H1 (cell line): Measurements from ENCODE around the gene ADAM12.

ENCODE experiments used
- EP300 ChIP-seq, 2 experiments: IDR thresholded peaks; 1 replicate in 1 of 2; 2 replicates in 1 of 2; pipeline ENCODE4 v1.6.1; 2011 to 2012; ENCODE audit warnings: low read depth in 2 of 2, low read length in 2 of 2, mild to moderate bottlenecking in 2 of 2, borderline replicate concordance in 1 of 2, inconsistent platforms in 1 of 2, moderate library complexity in 1 of 2
- EZH2 ChIP-seq: fragments of 200-600 bp; sonication (generic); IDR thresholded peaks from 2 replicates; pipeline ENCODE4 v1.7.1; 2012; ENCODE audit warnings: low read depth, mild to moderate bottlenecking, moderate library complexity, low read length, inconsistent platforms; ENCODE audit not compliant: severe bottlenecking
- FOSL1 ChIP-seq: IDR thresholded peaks from 2 replicates; pipeline ENCODE4 v1.6.1; 2011; ENCODE audit warnings: mild to moderate bottlenecking, low read depth, low read length, moderate library complexity; ENCODE audit not compliant: insufficient read depth
- JUN ChIP-seq: IDR thresholded peaks from 2 replicates; pipeline ENCODE4 v1.6.1; 2011; ENCODE audit warnings: low read depth, mild to moderate bottlenecking, improper control_type of control experiment, low read length
- POLR2A ChIP-seq, 2 experiments: IDR thresholded peaks; 1 replicate in 1 of 2; 2 replicates in 1 of 2; pipeline ENCODE4 v1.6.1; 2011; ENCODE audit warnings: low read depth in 2 of 2, low read length in 2 of 2, mild to moderate bottlenecking in 2 of 2; ENCODE audit errors: control extremely low read depth in 1 of 2
- POLR2AphosphoS5 ChIP-seq: IDR thresholded peaks from 2 replicates; pipeline ENCODE4 v1.6.1; 2011; ENCODE audit warnings: low read depth, low read length
- TCF12 ChIP-seq: IDR thresholded peaks from 2 replicates; pipeline ENCODE4 v1.6.1; 2011; ENCODE audit warnings: low read depth, mild to moderate bottlenecking, low read length
- YY1 ChIP-seq: IDR thresholded peaks from 2 replicates; pipeline ENCODE4 v1.6.1; 2011; ENCODE audit warnings: low read depth, mild to moderate bottlenecking, low read length
- ZNF274 ChIP-seq: IDR thresholded peaks from 2 replicates; pipeline ENCODE4 v1.7.0; 2012; ENCODE audit warnings: low read length, borderline replicate concordance; ENCODE audit errors: extremely low read depth
- TF ChIP-seq, protein P1 (sequence below), 3 experiments: IDR thresholded peaks; 1 replicate in 2 of 3; 2 replicates in 1 of 3; pipeline versions ENCODE4 v1.5.1 to v1.6.1; 2011; ENCODE audit warnings: low read length in 3 of 3, mild to moderate bottlenecking in 3 of 3, inconsistent platforms in 2 of 3, low read depth in 1 of 3, moderate library complexity in 1 of 3; ENCODE audit not compliant: insufficient read depth in 1 of 3; ENCODE audit errors: control extremely low read depth in 1 of 3
- TF ChIP-seq, protein P2 (sequence below): IDR thresholded peaks from 2 replicates; pipeline ENCODE4 v1.6.1; 2012; ENCODE audit warnings: inconsistent platforms

DNA sequence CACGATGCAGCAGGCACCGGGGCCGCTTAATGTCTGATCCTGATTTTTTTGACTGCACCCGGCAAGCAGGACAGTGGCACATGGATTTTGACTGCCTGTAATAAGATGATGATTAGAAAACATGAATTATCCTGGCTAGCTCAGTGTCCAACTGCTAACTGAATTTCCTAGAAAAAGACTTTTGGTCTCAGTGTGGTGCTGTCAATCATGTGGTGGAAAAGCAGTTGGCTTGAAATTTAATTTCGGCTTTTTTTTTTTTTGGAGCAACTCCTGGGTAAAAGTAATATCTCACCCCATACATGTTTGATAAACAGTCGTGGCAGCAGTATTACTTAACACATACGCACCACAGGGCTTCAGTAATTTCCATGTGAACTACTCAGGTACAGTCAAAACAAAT, 264.2 kb downstream of the ADAM12 start:
- no peak for TF ChIP-seq TCF12
- no peak for TF ChIP-seq YY1
- TF ChIP-seq, protein P1, sequence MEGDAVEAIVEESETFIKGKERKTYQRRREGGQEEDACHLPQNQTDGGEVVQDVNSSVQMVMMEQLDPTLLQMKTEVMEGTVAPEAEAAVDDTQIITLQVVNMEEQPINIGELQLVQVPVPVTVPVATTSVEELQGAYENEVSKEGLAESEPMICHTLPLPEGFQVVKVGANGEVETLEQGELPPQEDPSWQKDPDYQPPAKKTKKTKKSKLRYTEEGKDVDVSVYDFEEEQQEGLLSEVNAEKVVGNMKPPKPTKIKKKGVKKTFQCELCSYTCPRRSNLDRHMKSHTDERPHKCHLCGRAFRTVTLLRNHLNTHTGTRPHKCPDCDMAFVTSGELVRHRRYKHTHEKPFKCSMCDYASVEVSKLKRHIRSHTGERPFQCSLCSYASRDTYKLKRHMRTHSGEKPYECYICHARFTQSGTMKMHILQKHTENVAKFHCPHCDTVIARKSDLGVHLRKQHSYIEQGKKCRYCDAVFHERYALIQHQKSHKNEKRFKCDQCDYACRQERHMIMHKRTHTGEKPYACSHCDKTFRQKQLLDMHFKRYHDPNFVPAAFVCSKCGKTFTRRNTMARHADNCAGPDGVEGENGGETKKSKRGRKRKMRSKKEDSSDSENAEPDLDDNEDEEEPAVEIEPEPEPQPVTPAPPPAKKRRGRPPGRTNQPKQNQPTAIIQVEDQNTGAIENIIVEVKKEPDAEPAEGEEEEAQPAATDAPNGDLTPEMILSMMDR (IDR thresholded peaks at IDR 0.05; ENCODE audit: control extremely low read depth in 1 of 3, insufficient read depth in 1 of 3, low read depth in 1 of 3, low read length in 3 of 3) = no peak
- TF ChIP-seq, protein P2, sequence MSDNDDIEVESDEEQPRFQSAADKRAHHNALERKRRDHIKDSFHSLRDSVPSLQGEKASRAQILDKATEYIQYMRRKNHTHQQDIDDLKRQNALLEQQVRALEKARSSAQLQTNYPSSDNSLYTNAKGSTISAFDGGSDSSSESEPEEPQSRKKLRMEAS = no peak
- TF ChIP-seq ZNF274 = no peak
- TF ChIP-seq POLR2A (IDR thresholded peaks at IDR 0.05; ENCODE audit: control extremely low read depth in 1 of 2, low read depth in 2 of 2, low read length in 2 of 2) = no peak
- no peak for TF ChIP-seq FOSL1
- no peak for TF ChIP-seq JUN
- TF ChIP-seq POLR2AphosphoS5 = no peak
- no peak for TF ChIP-seq EP300 (IDR thresholded peaks at IDR 0.05; ENCODE audit: borderline replicate concordance in 1 of 2, low read depth in 2 of 2, low read length in 2 of 2)
- no peak for TF ChIP-seq EZH2
